Tibial nerve (tissue), 4 donors: ENCODE results near the gene ZNF521. TPM values are rescaled to one million over a fixed set of nuclear protein-coding genes. Genes with fewer than 3 reads are reported as not detected.

Source experiments
- DNase-seq, 2 donors: peaks; one replicate each; pipeline ENCODE4 v3.0.0-alpha.2; 2019; ENCODE audit warnings: low spot score in 2 of 2
- H3K27ac ChIP-seq, 4 donors: fragments of 200-600 bp; sonication (generic) in 3 of 4; one replicate each; pipeline ENCODE4 v1.5.1; 2017 to 2019; ENCODE audit warnings: mild to moderate bottlenecking in 1 of 4
- H3K27me3 ChIP-seq, 2 donors: fragments of 200-600 bp; sonication (generic) in 1 of 2; one replicate each; pipeline versions ENCODE4 v1.5.1 to v1.6.0; 2017 to 2019
- H3K36me3 ChIP-seq, 3 donors: fragments of 200-600 bp; sonication (generic); one replicate each; pipeline ENCODE4 v1.5.1; 2018 to 2019
- H3K4me1 ChIP-seq, 4 donors: fragments of 200-600 bp; sonication (generic) in 3 of 4; one replicate each; pipeline ENCODE4 v1.5.1; 2017 to 2019
- H3K4me3 ChIP-seq, 4 donors: fragments of 200-600 bp; sonication (generic) in 3 of 4; one replicate each; pipeline ENCODE4 v1.5.1; 2017 to 2019; ENCODE audit warnings: mild to moderate bottlenecking in 1 of 4, moderate library complexity in 1 of 4
- H3K9me3 ChIP-seq, 4 donors: fragments of 200-600 bp; sonication (generic) in 3 of 4; one replicate each; pipeline ENCODE4 v1.5.1; 2017 to 2019
- EP300 ChIP-seq, 2 donors: sonication (generic); formaldehyde crosslinking; IDR thresholded peaks; one replicate each; pipeline ENCODE4 v1.6.1; 2017; ENCODE audit warnings: antibody characterized with exemption in 2 of 2, mild to moderate bottlenecking in 1 of 2
- POLR2A ChIP-seq, 2 donors: fragments of 450-650 bp; IDR thresholded peaks; one replicate each; pipeline ENCODE4 v1.6.1; 2017; ENCODE audit warnings: antibody characterized with exemption in 2 of 2, mild to moderate bottlenecking in 2 of 2, moderate library complexity in 2 of 2
- WGBS, 2 donors: methylation state at CpG; one replicate each; pipeline ENCODE4 v1.1.5; 2018; 5-methylcytosine and 5-hydroxymethylcytosine counted together
- total RNA-seq, 4 donors: library from RNA; depleted of rRNA; stranded (reverse); fragments of >200 nt; gene quantifications; one replicate each; pipeline ENCODE4 v1.1.0, GENCODE V29; 2016
- TF ChIP-seq, protein P1 (sequence below), 5 experiments: fragments of 200-600 bp in 3 of 5; fragments of 450-650 bp in 2 of 5; sonication (generic) in 3 of 5; IDR thresholded peaks; one replicate each; pipeline ENCODE4 v1.5.1; 2016 to 2019; ENCODE audit warnings: antibody characterized with exemption in 5 of 5, mild to moderate bottlenecking in 3 of 5, moderate library complexity in 2 of 5

Gene ZNF521
- total RNA-seq, 4 donors from 2014 or later = 32.7 to 66.3 (median 43.4) TPM

GRCh38 chr18:25365242-25365641 lies 13.3 kb upstream of the ZNF521 start:
- no peaks in the 10 kb centered on the region for H3K36me3 ChIP-seq
- 57 to 62% methylated on average over 3 of the region's 3 CpGs for WGBS, 2 donors
- H3K4me1 ChIP-seq = peaks cover 0 to 4% (median 0%) of the 10 kb centered on the region in 4 donors
- H3K27me3 ChIP-seq = no peaks in the 10 kb centered on the region
- TF ChIP-seq POLR2A (IDR thresholded peaks at IDR 0.05) = no peak
- no peaks in the 10 kb centered on the region for H3K9me3 ChIP-seq
- no peak overlapping the region for H3K4me3 ChIP-seq
- H3K27ac ChIP-seq = no peak overlapping the region
- no peak for DNase-seq

DNA sequence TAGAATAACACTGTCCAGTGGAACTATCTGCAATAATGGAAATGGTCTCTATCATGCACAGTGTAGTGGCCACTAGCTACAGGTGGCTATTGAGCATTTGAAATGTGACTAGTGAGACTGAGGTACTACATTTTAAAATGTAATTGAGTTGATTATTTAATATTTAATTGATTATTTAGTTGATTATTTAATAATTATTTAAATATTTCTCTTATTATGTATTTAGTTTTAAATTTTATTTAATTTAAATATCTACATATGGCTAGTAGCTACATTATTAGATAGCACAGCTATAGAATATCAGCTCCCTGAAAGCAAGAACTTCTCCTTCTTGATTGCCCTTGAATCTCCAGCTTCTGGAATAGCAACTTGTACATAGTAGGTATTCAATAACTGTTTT lies 12.8 kb upstream of the ZNF521 start:
- TF ChIP-seq EP300 (IDR thresholded peaks at IDR 0.05) (no peak), POLR2A (IDR thresholded peaks at IDR 0.05) (no peak)
- TF ChIP-seq, protein P1, sequence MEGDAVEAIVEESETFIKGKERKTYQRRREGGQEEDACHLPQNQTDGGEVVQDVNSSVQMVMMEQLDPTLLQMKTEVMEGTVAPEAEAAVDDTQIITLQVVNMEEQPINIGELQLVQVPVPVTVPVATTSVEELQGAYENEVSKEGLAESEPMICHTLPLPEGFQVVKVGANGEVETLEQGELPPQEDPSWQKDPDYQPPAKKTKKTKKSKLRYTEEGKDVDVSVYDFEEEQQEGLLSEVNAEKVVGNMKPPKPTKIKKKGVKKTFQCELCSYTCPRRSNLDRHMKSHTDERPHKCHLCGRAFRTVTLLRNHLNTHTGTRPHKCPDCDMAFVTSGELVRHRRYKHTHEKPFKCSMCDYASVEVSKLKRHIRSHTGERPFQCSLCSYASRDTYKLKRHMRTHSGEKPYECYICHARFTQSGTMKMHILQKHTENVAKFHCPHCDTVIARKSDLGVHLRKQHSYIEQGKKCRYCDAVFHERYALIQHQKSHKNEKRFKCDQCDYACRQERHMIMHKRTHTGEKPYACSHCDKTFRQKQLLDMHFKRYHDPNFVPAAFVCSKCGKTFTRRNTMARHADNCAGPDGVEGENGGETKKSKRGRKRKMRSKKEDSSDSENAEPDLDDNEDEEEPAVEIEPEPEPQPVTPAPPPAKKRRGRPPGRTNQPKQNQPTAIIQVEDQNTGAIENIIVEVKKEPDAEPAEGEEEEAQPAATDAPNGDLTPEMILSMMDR (IDR thresholded peaks at IDR 0.05) = no peak
- no peak for DNase-seq
- peaks cover 0 to 4% (median 0%) of the 10 kb centered on the region in 4 donors for H3K4me1 ChIP-seq
- H3K27me3 ChIP-seq = no peaks in the 10 kb centered on the region
- no peaks in the 10 kb centered on the region for H3K9me3 ChIP-seq
- no peak overlapping the region for H3K4me3 ChIP-seq
- H3K36me3 ChIP-seq = no peaks in the 10 kb centered on the region
- H3K27ac ChIP-seq = no peak overlapping the region

DNA sequence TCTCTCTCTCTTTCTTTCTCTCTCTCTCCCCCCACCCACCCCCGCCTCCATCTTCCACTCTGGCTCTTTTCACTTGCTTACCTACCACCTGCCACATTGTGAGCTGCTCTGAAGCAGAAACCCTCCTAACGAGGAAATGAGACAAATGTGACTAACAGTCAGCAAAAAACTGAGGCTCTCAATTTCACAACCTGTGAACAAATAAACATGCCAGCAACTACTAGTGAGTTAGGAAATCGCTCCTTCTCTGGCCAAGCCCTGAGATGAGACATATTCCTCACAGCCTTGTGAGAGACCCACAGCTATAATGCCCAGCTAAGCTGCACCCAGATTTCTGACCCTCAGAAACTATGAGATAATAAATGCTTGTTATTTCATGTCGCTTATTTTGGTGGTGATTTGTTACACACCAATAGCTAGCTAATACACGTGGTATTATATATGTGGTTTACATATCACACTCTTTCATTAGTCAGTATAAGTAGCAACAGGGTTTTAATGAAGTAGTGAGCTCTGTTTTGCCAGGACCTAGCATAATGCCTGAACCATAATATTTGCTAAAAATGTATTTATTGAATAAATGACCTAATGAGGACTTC lies 8.4 kb upstream of the ZNF521 start:
- Histone ChIP-seq H3K4me3 (no peak overlapping the region), H3K27me3 (no peaks in the 10 kb centered on the region), H3K9me3 (no peaks in the 10 kb centered on the region), H3K27ac (no peak overlapping the region), H3K36me3 (no peaks in the 10 kb centered on the region), H3K4me1 (no peaks in the 10 kb centered on the region)
- no peak for TF ChIP-seq EP300 (IDR thresholded peaks at IDR 0.05)
- no peak for TF ChIP-seq POLR2A (IDR thresholded peaks at IDR 0.05)
- TF ChIP-seq, protein P1 (IDR thresholded peaks at IDR 0.05) = no peak
- 84 to 90% methylated on average over 5 of the region's 5 CpGs for WGBS, 2 donors
- no peak for DNase-seq

- DNase-seq = no peak
- 52 to 58% methylated on average over 4 of the region's 4 CpGs for WGBS, 2 donors
- H3K27me3 ChIP-seq = peaks cover 0 to 11% of the 10 kb centered on the region in 2 donors
- H3K9me3 ChIP-seq = no peaks in the 10 kb centered on the region
- peak overlapping the region in 1 of 4 donors; percentile 66 for H3K27ac ChIP-seq
- H3K4me1 ChIP-seq = peaks cover 0 to 22% (median 7%) of the 10 kb centered on the region in 4 donors
- peak overlapping the region in 1 of 4 donors; percentile 76 for H3K4me3 ChIP-seq
- H3K36me3 ChIP-seq = no peaks in the 10 kb centered on the region
- TF ChIP-seq, protein P1 (IDR thresholded peaks at IDR 0.05) = no peak
- no peak for TF ChIP-seq EP300 (IDR thresholded peaks at IDR 0.05)
- TF ChIP-seq POLR2A (IDR thresholded peaks at IDR 0.05) = no peak
Observed at GRCh38 chr18:25353080-25353479, 1.1 kb upstream of the ZNF521 start.

- peak overlapping the region in 3 of 4 donors; percentile 15 to 76 (median 24) for H3K4me3 ChIP-seq
- H3K36me3 ChIP-seq = no peaks in the 10 kb centered on the region
- H3K27me3 ChIP-seq = peaks cover 0 to 11% of the 10 kb centered on the region in 2 donors
- H3K4me1 ChIP-seq = peaks cover 0 to 22% (median 7%) of the 10 kb centered on the region in 4 donors
- peak overlapping the region in 2 of 4 donors; percentile 26 to 66 for H3K27ac ChIP-seq
- DNase-seq = no peak
- H3K9me3 ChIP-seq = no peaks in the 10 kb centered on the region
- TF ChIP-seq POLR2A (IDR thresholded peaks at IDR 0.05) (no peak), EP300 (IDR thresholded peaks at IDR 0.05) (no peak)
- TF ChIP-seq, protein P1 (IDR thresholded peaks at IDR 0.05) = no peak
- 1% methylated on average over 6 of the region's 6 CpGs for WGBS, 2 donors
Observed at GRCh38 chr18:25352629-25353005, 651 bp upstream of the ZNF521 start.
